IMR-90 (cell line): ENCODE measurements around the gene DPYSL3. TPM values are rescaled to one million over a fixed set of nuclear protein-coding genes. Genes with fewer than 3 reads are reported as not detected.

Source experiments
- ATAC-seq: fragments of 200-7000 bp; cut with Tn5 transposase; 2 replicates; pipeline ENCODE4 v1.9.1; 2020; ENCODE audit warnings: low read depth, mild to moderate bottlenecking, moderate library complexity
- BruUV-seq: library from RNA; stranded (reverse); fragments of 400-500 nt; replicated peaks from 2 replicates; lab custom pipeline; 2021; lab: Mats Ljungman, UMichigan
- CTCF ChIA-PET: fragments of 300-600 bp; formaldehyde crosslinking; extraction: SDS; loops from one replicate; lab custom pipeline; 2021; ENCODE audit warnings: antibody characterized with exemption; lab: Yijun Ruan, JAX
- POLR2A ChIA-PET: fragments of 300-600 bp; sonication (Branson Sonifier 250); formaldehyde crosslinking; loops from one replicate; lab custom pipeline; 2022; ENCODE audit warnings: antibody characterized with exemption; ENCODE audit not compliant: unreplicated experiment; lab: Charles Lee
- DNase-seq: peaks from one replicate; pipeline ENCODE4 v3.0.0; 2013
- H2AFZ ChIP-seq: replicated peaks from 2 replicates; pipeline ENCODE3; 2013; ENCODE audit warnings: low read length, mild to moderate bottlenecking; ENCODE audit not compliant: poor library complexity
- H2AK5ac ChIP-seq: 2 replicates; pipeline ENCODE4 v1.6.1; 2013; ENCODE audit warnings: low read depth, low read length, inconsistent platforms
- H2AK9ac ChIP-seq: replicated peaks from 2 replicates; pipeline ENCODE3; 2013; ENCODE audit warnings: mild to moderate bottlenecking, low read depth, low read length, moderate library complexity; ENCODE audit not compliant: poor library complexity
- H2BK120ac ChIP-seq: 2 replicates; pipeline ENCODE4 v1.6.1; 2013; ENCODE audit warnings: low read depth, low read length, inconsistent platforms
- H2BK15ac ChIP-seq: 3 replicates; pipeline ENCODE4 v1.6.1; 2013; ENCODE audit warnings: low read depth, low read length, inconsistent platforms
- H2BK20ac ChIP-seq: 2 replicates; pipeline ENCODE4 v1.6.1; 2013; ENCODE audit warnings: low read depth, mild to moderate bottlenecking, inconsistent platforms, low read length, moderate library complexity
- H2BK5ac ChIP-seq: 2 replicates; pipeline ENCODE4 v1.6.1; 2013; ENCODE audit warnings: mild to moderate bottlenecking, low read depth, low read length, inconsistent platforms; ENCODE audit not compliant: poor library complexity, severe bottlenecking
- H3K14ac ChIP-seq: replicated peaks from 2 replicates; pipeline ENCODE4 v1.6.1; 2013; ENCODE audit warnings: low read depth, low read length, inconsistent platforms
- H3K18ac ChIP-seq: 2 replicates; pipeline ENCODE4 v1.6.1; 2013; ENCODE audit warnings: low read depth, low read length, control low read depth
- H3K23ac ChIP-seq: 2 replicates; pipeline ENCODE4 v1.6.1; 2013; ENCODE audit warnings: low read depth, low read length, inconsistent platforms
- H3K27ac ChIP-seq: 2 replicates; pipeline ENCODE4 v1.5.1; 2013; ENCODE audit warnings: mild to moderate bottlenecking, control low read depth, low read length; ENCODE audit not compliant: insufficient read depth
- H3K27me3 ChIP-seq: 2 replicates; pipeline ENCODE4 v1.6.1; 2013; ENCODE audit warnings: low read length; ENCODE audit not compliant: control insufficient read depth, insufficient read depth
- H3K36me3 ChIP-seq: 2 replicates; pipeline ENCODE4 v1.6.1; 2013; ENCODE audit warnings: low read length, mixed read lengths; ENCODE audit not compliant: control insufficient read depth, insufficient read depth
- H3K4ac ChIP-seq: 2 replicates; pipeline ENCODE4 v1.6.1; 2013; ENCODE audit warnings: low read depth, low read length, inconsistent platforms
- H3K4me1 ChIP-seq: 2 replicates; pipeline ENCODE4 v1.6.1; 2013; ENCODE audit warnings: low read length, mixed read lengths; ENCODE audit not compliant: control insufficient read depth, insufficient read depth
- H3K4me2 ChIP-seq: 2 replicates; pipeline ENCODE4 v1.6.1; 2013; ENCODE audit warnings: low read depth, mild to moderate bottlenecking, control low read depth, low read length, moderate library complexity
- H3K4me3 ChIP-seq: 2 replicates; pipeline ENCODE4 v1.5.1; 2013; ENCODE audit warnings: low read depth, mild to moderate bottlenecking, control low read depth, low read length, moderate library complexity; ENCODE audit not compliant: insufficient read depth
- H3K56ac ChIP-seq: 2 replicates; pipeline ENCODE4 v1.6.1; 2013; ENCODE audit warnings: low read length, inconsistent platforms; ENCODE audit not compliant: insufficient read depth; ENCODE audit errors: extremely low read depth
- H3K79me1 ChIP-seq, 2 experiments: 2 replicates each; pipeline ENCODE4 v1.6.1; 2013; ENCODE audit warnings: low read length in 2 of 2, inconsistent platforms in 1 of 2, low read depth in 1 of 2
- H3K9ac ChIP-seq: 2 replicates; pipeline ENCODE4 v1.6.1; 2013; ENCODE audit warnings: low read depth, low read length, control low read depth
- H3K9me1 ChIP-seq: 2 replicates; pipeline ENCODE4 v1.6.1; 2013; ENCODE audit warnings: low read length, inconsistent platforms; ENCODE audit not compliant: insufficient read depth
- H3K9me3 ChIP-seq: 2 replicates; pipeline ENCODE4 v1.6.1; 2013; ENCODE audit warnings: low read length; ENCODE audit not compliant: control insufficient read depth, insufficient read depth
- H4K20me1 ChIP-seq: 2 replicates; pipeline ENCODE4 v1.6.1; 2013; ENCODE audit warnings: low read length, inconsistent platforms; ENCODE audit not compliant: insufficient read depth
- H4K5ac ChIP-seq: 2 replicates; pipeline ENCODE4 v1.6.1; 2013; ENCODE audit warnings: mild to moderate bottlenecking, low read depth, low read length, control low read depth
- H4K8ac ChIP-seq, 2 experiments: 2 replicates each; pipeline ENCODE4 v1.6.1; 2013; ENCODE audit warnings: low read depth in 2 of 2, low read length in 2 of 2, control low read depth in 1 of 2, inconsistent platforms in 1 of 2
- H4K91ac ChIP-seq: 2 replicates; pipeline ENCODE4 v1.6.1; 2013; ENCODE audit warnings: low read depth, low read length, inconsistent platforms; ENCODE audit not compliant: insufficient read depth
- BHLHE40 ChIP-seq: fragments of 150-350 bp; IDR thresholded peaks from 2 replicates; pipeline ENCODE4 v1.6.1; 2016; ENCODE audit warnings: mild to moderate bottlenecking, low read depth, low read length
- CEBPB ChIP-seq: IDR thresholded peaks from 2 replicates; pipeline ENCODE4 v1.6.1; 2012; ENCODE audit warnings: low read depth, low read length, improper control_type of control experiment
- CHD1 ChIP-seq: IDR thresholded peaks from 2 replicates; pipeline ENCODE4 v1.6.1; 2012; ENCODE audit warnings: low read depth, low read length, improper control_type of control experiment
- CTCF ChIP-seq: conservative IDR thresholded peaks from 2 replicates; pipeline ENCODE4 v1.5.1; 2012; ENCODE audit warnings: mild to moderate bottlenecking, low read depth, low read length, improper control_type of control experiment
- ELK1 ChIP-seq: fragments of 150-350 bp; IDR thresholded peaks from 2 replicates; pipeline ENCODE4 v1.6.1; 2016; ENCODE audit warnings: low read depth, mild to moderate bottlenecking, low read length, moderate library complexity, borderline replicate concordance
- FOS ChIP-seq: fragments of 150-350 bp; IDR thresholded peaks from 2 replicates; pipeline ENCODE4 v1.6.1; 2016; ENCODE audit warnings: low read depth, low read length
- MAFK ChIP-seq: IDR thresholded peaks from 2 replicates; pipeline ENCODE4 v1.6.1; 2012; ENCODE audit warnings: low read depth, low read length, improper control_type of control experiment
- MAZ ChIP-seq: IDR thresholded peaks from 2 replicates; pipeline ENCODE4 v1.6.1; 2012; ENCODE audit warnings: low read depth, mild to moderate bottlenecking, low read length, improper control_type of control experiment, moderate library complexity, borderline replicate concordance
- MXI1 ChIP-seq: IDR thresholded peaks from 2 replicates; pipeline ENCODE4 v1.6.1; 2012; ENCODE audit warnings: low read depth, mild to moderate bottlenecking, low read length, moderate library complexity, borderline replicate concordance
- NFE2L2 ChIP-seq: fragments of 150-350 bp; IDR thresholded peaks from 2 replicates; pipeline ENCODE4 v1.6.1; 2016; ENCODE audit warnings: low read depth, mild to moderate bottlenecking, low read length
- POLR2A ChIP-seq: IDR thresholded peaks from 2 replicates; pipeline ENCODE4 v1.6.1; 2012; ENCODE audit warnings: mild to moderate bottlenecking, low read depth, low read length
- RAD21 ChIP-seq: IDR thresholded peaks from 2 replicates; pipeline ENCODE4 v1.6.1; 2012; ENCODE audit warnings: low read length, improper control_type of control experiment
- RCOR1 ChIP-seq: IDR thresholded peaks from 2 replicates; pipeline ENCODE4 v1.6.1; 2012; ENCODE audit warnings: mild to moderate bottlenecking, low read length, improper control_type of control experiment; ENCODE audit not compliant: insufficient replicate concordance
- RFX5 ChIP-seq: IDR thresholded peaks from 2 replicates; pipeline ENCODE4 v1.8.0; 2012; ENCODE audit warnings: low read depth, mild to moderate bottlenecking, low read length, moderate library complexity
- SMC3 ChIP-seq: fragments of 150-350 bp; IDR thresholded peaks from 2 replicates; pipeline ENCODE4 v1.6.1; 2016; ENCODE audit warnings: low read depth, mild to moderate bottlenecking, antibody characterized with exemption, low read length, moderate library complexity
- USF2 ChIP-seq: fragments of 150-350 bp; IDR thresholded peaks from 2 replicates; pipeline ENCODE4 v1.6.1; 2017; ENCODE audit warnings: mild to moderate bottlenecking, antibody characterized with exemption, low read length, low read depth
- WGBS, 2 experiments: methylation state at CpG; one replicate each; pipeline versions ENCODE4 v1.1.5 to v1.1.7; 2013; ENCODE audit warnings: missing lambda C conversion rate in 2 of 2; ENCODE audit not compliant: insufficient read length in 1 of 2; ENCODE audit errors: extremely low coverage in 2 of 2; 5-methylcytosine and 5-hydroxymethylcytosine counted together
- dilution Hi-C: fragments of 300-500 bp; cut with HindIII; formaldehyde crosslinking; loops from one replicate; pipeline ENCODE4 v1.14.3; 2018; ENCODE audit warnings: low sequenced_read_pairs; ENCODE audit not compliant: unreplicated experiment
- in situ Hi-C: fragments of 300-500 bp; cut with MboI; formaldehyde crosslinking; loops from 3 replicates; pipeline ENCODE4 v1.14.3; 2019; ENCODE audit warnings: low sequenced_read_pairs, inconsistent platforms, mixed read lengths
- intact Hi-C: fragments of 100-400 bp; cut with micrococcal nuclease; formaldehyde crosslinking; loops from 2 replicates; pipeline ENCODE4 v1.10.0; 2022
- polyA plus RNA-seq, 3 experiments: library from polyadenylated mRNA; depleted of rRNA; stranded (reverse); fragments of >200 nt; gene quantifications; 2 replicates each; pipeline ENCODE4 v1.2.3, GENCODE V29; 2012; ENCODE audit warnings: low replicate concordance in 1 of 3
- total RNA-seq: library from RNA; depleted of rRNA; stranded (reverse); fragments of >200 nt; gene quantifications from 2 replicates; pipeline ENCODE4 v1.2.3, GENCODE V29; 2012

The DPYSL3 gene
- total and polyA plus RNA-seq, 2 of the 4 experiments (the other 2 are of a cell fraction), result 50.2 to 60.9 TPM

GRCh38 chr5:147485814-147486213, 24.1 kb downstream of the DPYSL3 start:
- Histone ChIP-seq H2AFZ (no peak overlapping the region), H3K27me3 (no peaks in the 10 kb centered on the region), H4K91ac (no peak overlapping the region), H2AK5ac (no peak overlapping the region), H2BK5ac (no peak overlapping the region), H3K9me1 (peaks cover 7% of the 10 kb centered on the region), H3K4ac (no peak overlapping the region), H4K8ac (no peak overlapping the region; a peak in 1 of 4 replicates), H3K79me1 (peaks cover 32 to 53% of the 10 kb centered on the region in 2 experiments; a peak in 3 of 4 replicates), H3K23ac (no peak overlapping the region), H3K4me1 (peaks cover 16% of the 10 kb centered on the region), H3K4me2 (no peak overlapping the region), H3K36me3 (no peaks in the 10 kb centered on the region), H4K5ac (no peak overlapping the region), H2BK20ac (no peak overlapping the region), H3K18ac (no peak overlapping the region), H3K14ac (no peak overlapping the region), H3K4me3 (no peak overlapping the region), H3K9me3 (no peaks in the 10 kb centered on the region), H3K27ac (no peak overlapping the region), H3K56ac (no peak overlapping the region), H3K9ac (no peak overlapping the region), H2AK9ac (no peak overlapping the region), H2BK15ac (no peak overlapping the region), H2BK120ac (no peak overlapping the region), H4K20me1 (0 out of 2 replicates have a peak, but pooled peaks cover 4% of the 10 kb centered on the region)
- in situ Hi-C loops, result no loop called here
- no peak for ATAC-seq
- no peak for DNase-seq
- no TSS peak for BruUV-seq
- dilution Hi-C loops, result no loop called here
- CTCF ChIA-PET, result no interaction called here
- TF ChIP-seq RCOR1, result no peak
- no peak for TF ChIP-seq POLR2A
- TF ChIP-seq ELK1, result no peak
- no peak for TF ChIP-seq CTCF
- no peak for TF ChIP-seq SMC3
- no peak for TF ChIP-seq RFX5
- TF ChIP-seq USF2, result no peak
- TF ChIP-seq NFE2L2, result no peak
- no peak for TF ChIP-seq CHD1
- no peak for TF ChIP-seq MAFK
- no peak for TF ChIP-seq MAZ
- no peak for TF ChIP-seq CEBPB
- no peak for TF ChIP-seq RAD21
- no peak for TF ChIP-seq FOS
- TF ChIP-seq MXI1, result no peak
- TF ChIP-seq BHLHE40, result no peak
- POLR2A ChIA-PET, result no interaction called here
- intact Hi-C loops, result no loop called here
- WGBS, 2 experiments, result no CpG with 5 or more reads among the region's 2 CpGs
